ENCODE results near the gene FERMT2.

The FERMT2 gene

GRCh38 chr14:52934762-52935161, 16.1 kb downstream of the FERMT2 start:
- TF ChIP-seq, protein P1, sequence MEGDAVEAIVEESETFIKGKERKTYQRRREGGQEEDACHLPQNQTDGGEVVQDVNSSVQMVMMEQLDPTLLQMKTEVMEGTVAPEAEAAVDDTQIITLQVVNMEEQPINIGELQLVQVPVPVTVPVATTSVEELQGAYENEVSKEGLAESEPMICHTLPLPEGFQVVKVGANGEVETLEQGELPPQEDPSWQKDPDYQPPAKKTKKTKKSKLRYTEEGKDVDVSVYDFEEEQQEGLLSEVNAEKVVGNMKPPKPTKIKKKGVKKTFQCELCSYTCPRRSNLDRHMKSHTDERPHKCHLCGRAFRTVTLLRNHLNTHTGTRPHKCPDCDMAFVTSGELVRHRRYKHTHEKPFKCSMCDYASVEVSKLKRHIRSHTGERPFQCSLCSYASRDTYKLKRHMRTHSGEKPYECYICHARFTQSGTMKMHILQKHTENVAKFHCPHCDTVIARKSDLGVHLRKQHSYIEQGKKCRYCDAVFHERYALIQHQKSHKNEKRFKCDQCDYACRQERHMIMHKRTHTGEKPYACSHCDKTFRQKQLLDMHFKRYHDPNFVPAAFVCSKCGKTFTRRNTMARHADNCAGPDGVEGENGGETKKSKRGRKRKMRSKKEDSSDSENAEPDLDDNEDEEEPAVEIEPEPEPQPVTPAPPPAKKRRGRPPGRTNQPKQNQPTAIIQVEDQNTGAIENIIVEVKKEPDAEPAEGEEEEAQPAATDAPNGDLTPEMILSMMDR (conservative IDR thresholded peaks at IDR 0.05; ENCODE audit: low read length) = no peak
- TF ChIP-seq EZH2phosphoT487 (IDR thresholded peaks at IDR 0.05; ENCODE audit: borderline replicate concordance) = no peak
- H4K20me1 ChIP-seq (ENCODE audit: insufficient read depth, low read length, poor library complexity, severe bottlenecking) = no peaks in the 10 kb centered on the region

DNA sequence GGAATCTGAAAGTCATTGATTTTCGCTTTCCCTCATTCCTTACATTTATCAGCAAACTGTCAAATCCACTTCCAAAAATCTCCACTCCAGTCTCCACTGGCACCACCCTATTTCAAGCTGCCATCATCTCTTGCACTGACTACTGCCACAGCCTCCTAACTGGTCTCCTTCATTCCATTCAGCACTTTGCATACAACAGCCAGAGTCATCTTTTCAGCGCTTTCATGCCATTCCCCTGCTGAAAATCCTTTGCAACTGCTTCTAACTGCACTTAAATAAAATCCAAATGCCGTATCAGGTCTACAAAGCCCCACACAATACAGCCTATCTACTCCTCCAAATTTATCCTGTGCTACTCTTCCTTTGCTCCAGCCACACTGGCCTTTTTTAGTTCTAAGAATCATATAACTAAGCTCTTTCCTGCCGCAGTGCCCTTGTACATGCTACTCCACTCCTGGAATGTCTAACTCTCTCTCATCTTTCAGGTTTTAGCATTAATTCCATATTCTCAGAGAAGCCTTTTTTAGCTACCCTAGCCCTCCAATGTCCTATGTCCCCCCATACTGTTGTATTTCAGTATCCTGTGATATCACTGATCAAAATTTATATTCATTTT, 21.6 kb downstream of the FERMT2 start:
- Histone ChIP-seq H3F3A (ENCODE audit: low read depth) (peaks cover 2% of the 10 kb centered on the region; the same call in 1 of the 2 replicates), H3K27me3 (ENCODE audit: insufficient read depth, low read length, poor library complexity, severe bottlenecking) (no peaks in the 10 kb centered on the region), H3K4me3 (ENCODE audit: low read length, poor library complexity, severe bottlenecking) (no peak overlapping the region), H3K4me2 (ENCODE audit: low read depth, low read length, poor library complexity, severe bottlenecking) (no peak overlapping the region), H3K9me2 (replicated peaks; ENCODE audit: low read depth, low read length) (no peaks in the 10 kb centered on the region), H2AFZ (ENCODE audit: low read length) (no peak overlapping the region), H3K9ac (ENCODE audit: low read depth, low read length, poor library complexity, severe bottlenecking) (no peak overlapping the region), H3K9me3 (ENCODE audit: insufficient read depth, low read depth, low read length) (no peaks in the 10 kb centered on the region), H4K20me1 (ENCODE audit: insufficient read depth, low read length, poor library complexity, severe bottlenecking) (no peaks in the 10 kb centered on the region), H3K79me2 (ENCODE audit: insufficient read depth, low read length) (no peaks in the 10 kb centered on the region), H3K36me3 (ENCODE audit: insufficient read depth, low read length) (no peaks in the 10 kb centered on the region), H3K4me1 (ENCODE audit: insufficient read depth, low read length, poor library complexity, severe bottlenecking) (peaks cover 14% of the 10 kb centered on the region)
- TF ChIP-seq, protein P1 (conservative IDR thresholded peaks at IDR 0.05; ENCODE audit: low read length) = no peak
- no peak for TF ChIP-seq EZH2phosphoT487 (IDR thresholded peaks at IDR 0.05; ENCODE audit: borderline replicate concordance)

More at GRCh38 chr14:52934762-52935161, 16.1 kb downstream of the FERMT2 start:
- H3K27me3 ChIP-seq (ENCODE audit: insufficient read depth, low read length, poor library complexity, severe bottlenecking) = no peaks in the 10 kb centered on the region
- no peak overlapping the region for H3K4me3 ChIP-seq (ENCODE audit: low read length, poor library complexity, severe bottlenecking)
- H3K79me2 ChIP-seq (ENCODE audit: insufficient read depth, low read length) = no peaks in the 10 kb centered on the region
- no peaks in the 10 kb centered on the region for H3K36me3 ChIP-seq (ENCODE audit: insufficient read depth, low read length)
- no peak overlapping the region for H2AFZ ChIP-seq (ENCODE audit: low read length)
- peaks cover 2% of the 10 kb centered on the region; the same call in 1 of the 2 replicates for H3F3A ChIP-seq (ENCODE audit: low read depth)
- no peak overlapping the region for H3K4me2 ChIP-seq (ENCODE audit: low read depth, low read length, poor library complexity, severe bottlenecking)
- no peaks in the 10 kb centered on the region for H3K9me2 ChIP-seq (replicated peaks; ENCODE audit: low read depth, low read length)
- no peaks in the 10 kb centered on the region for H3K9me3 ChIP-seq (ENCODE audit: insufficient read depth, low read depth, low read length)
- H3K4me1 ChIP-seq (ENCODE audit: insufficient read depth, low read length, poor library complexity, severe bottlenecking) = peaks cover 11% of the 10 kb centered on the region
- H3K9ac ChIP-seq (ENCODE audit: low read depth, low read length, poor library complexity, severe bottlenecking) = no peak overlapping the region

DNA sequence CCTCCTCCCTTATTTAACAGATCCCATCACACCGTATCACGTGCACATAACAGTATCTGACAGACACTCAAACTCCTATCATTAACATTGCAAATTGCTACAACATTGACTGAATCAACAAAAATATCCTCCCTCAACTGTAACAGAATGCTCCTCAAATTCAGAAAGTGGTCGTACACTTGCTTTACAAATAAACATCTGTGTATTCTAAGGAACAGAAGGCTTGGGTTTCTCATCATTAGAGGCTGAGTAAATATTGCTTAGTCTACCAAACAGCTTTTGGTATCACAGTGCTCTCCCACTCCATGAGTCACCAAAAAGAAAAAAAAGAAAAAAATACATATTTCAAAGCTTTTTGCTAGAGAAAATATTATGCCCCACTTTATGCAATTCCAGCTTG, 23.9 kb downstream of the FERMT2 start:
- Histone ChIP-seq H3K9me2 (replicated peaks; ENCODE audit: low read depth, low read length) (no peaks in the 10 kb centered on the region), H3K9me3 (ENCODE audit: insufficient read depth, low read depth, low read length) (no peaks in the 10 kb centered on the region), H3K9ac (ENCODE audit: low read depth, low read length, poor library complexity, severe bottlenecking) (no peak overlapping the region), H3K4me1 (ENCODE audit: insufficient read depth, low read length, poor library complexity, severe bottlenecking) (peaks cover 36% of the 10 kb centered on the region), H3K4me2 (ENCODE audit: low read depth, low read length, poor library complexity, severe bottlenecking) (no peak overlapping the region), H3K36me3 (ENCODE audit: insufficient read depth, low read length) (no peaks in the 10 kb centered on the region), H3K27me3 (ENCODE audit: insufficient read depth, low read length, poor library complexity, severe bottlenecking) (no peaks in the 10 kb centered on the region), H3K79me2 (ENCODE audit: insufficient read depth, low read length) (no peaks in the 10 kb centered on the region), H4K20me1 (ENCODE audit: insufficient read depth, low read length, poor library complexity, severe bottlenecking) (no peaks in the 10 kb centered on the region), H3F3A (ENCODE audit: low read depth) (peaks cover 2% of the 10 kb centered on the region; the same call in 1 of the 2 replicates), H2AFZ (ENCODE audit: low read length) (no peak overlapping the region), H3K4me3 (ENCODE audit: low read length, poor library complexity, severe bottlenecking) (no peak overlapping the region)
- TF ChIP-seq, protein P1 (conservative IDR thresholded peaks at IDR 0.05; ENCODE audit: low read length) = no peak
- no peak for TF ChIP-seq EZH2phosphoT487 (IDR thresholded peaks at IDR 0.05; ENCODE audit: borderline replicate concordance)
